MM.1S (cell line): Measurements from ENCODE around the gene TBCCD1.

Experiments
- CTCF ChIP-seq: fragments of 300-600 bp; sonication (generic); IDR thresholded peaks from 2 replicates; pipeline ENCODE4 v1.5.1; 2016; ENCODE audit warnings: antibody characterized with exemption, low read length, mixed read lengths
- EZH2 ChIP-seq: fragments of 300-600 bp; sonication (generic); optimal IDR thresholded peaks from 2 replicates; pipeline ENCODE3; 2017; ENCODE audit warnings: low read depth, mild to moderate bottlenecking, antibody characterized with exemption, low read length, mixed read lengths

GRCh38 chr3:186520957-186521842, 45.9 kb downstream of the TBCCD1 start:
- TF ChIP-seq CTCF: no peak
- no peak for TF ChIP-seq EZH2
